GM21381 (cell line): ENCODE measurements around the gene NDUFB10.

Experiments used
- ATAC-seq: cut with Tn5 transposase; IDR thresholded peaks from one replicate; pipeline ENCODE4 v1.9.1; 2021; ENCODE audit warnings: mild to moderate bottlenecking, moderate library complexity; ENCODE audit not compliant: unreplicated experiment

NDUFB10 gene

DNA sequence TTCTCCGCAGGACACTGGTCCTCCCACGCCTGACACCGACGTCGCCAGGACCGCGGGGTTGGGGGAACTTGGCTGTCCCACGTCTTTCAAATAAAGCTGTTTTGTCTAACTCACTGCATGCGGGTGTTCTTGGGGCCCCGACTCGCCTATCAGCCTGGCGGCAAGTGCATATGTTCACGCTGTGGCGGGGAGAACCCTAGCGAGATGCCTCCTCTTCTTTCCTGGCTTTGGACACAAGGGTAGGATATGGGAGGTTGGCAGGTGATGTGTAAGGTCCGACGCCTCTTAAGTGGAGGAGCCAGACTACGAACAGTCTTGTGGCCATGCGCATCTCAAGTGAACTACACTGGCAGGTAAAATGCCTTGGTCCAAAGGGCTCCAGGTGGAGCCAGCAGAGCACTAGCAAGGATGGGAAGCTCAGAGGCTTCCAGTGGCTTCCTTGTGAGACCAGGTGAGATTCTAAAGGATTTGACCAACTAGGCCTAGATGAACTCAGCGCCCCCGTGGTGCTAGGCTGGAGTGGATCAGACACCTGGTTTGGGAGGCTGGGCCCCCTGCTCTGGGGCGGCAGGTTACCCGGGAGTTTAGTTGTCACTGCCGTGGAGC is 6.2 kb downstream of the NDUFB10 start:
- no peak for ATAC-seq

DNA sequence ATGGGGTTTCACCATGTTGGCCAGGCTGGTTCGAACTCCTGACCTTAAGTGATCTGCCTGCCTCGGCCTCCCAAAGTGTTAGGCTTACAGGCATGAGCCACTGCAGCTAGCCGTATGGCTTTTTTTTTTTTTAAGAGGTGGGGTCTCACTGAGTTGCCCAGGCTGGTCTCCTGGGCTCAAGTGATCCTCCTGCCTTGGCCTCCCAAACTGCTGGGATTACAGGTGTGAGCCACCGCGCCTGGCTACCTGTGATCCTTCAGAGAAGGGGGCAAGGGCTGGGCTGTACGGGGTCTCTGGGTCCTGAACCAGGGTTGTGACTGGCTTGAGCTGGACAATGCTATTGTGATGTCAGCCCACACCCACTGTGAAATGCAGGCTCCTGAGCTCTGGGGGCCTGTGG is 7.1 kb downstream of the NDUFB10 start, which contains the start of gene RNF151:
TSS of gene RNF151 (plus strand) at position 397 of the 400 bp plus-strand sequence. CDS start 26 bp downstream, outside the sequence.
- no peak for ATAC-seq

DNA sequence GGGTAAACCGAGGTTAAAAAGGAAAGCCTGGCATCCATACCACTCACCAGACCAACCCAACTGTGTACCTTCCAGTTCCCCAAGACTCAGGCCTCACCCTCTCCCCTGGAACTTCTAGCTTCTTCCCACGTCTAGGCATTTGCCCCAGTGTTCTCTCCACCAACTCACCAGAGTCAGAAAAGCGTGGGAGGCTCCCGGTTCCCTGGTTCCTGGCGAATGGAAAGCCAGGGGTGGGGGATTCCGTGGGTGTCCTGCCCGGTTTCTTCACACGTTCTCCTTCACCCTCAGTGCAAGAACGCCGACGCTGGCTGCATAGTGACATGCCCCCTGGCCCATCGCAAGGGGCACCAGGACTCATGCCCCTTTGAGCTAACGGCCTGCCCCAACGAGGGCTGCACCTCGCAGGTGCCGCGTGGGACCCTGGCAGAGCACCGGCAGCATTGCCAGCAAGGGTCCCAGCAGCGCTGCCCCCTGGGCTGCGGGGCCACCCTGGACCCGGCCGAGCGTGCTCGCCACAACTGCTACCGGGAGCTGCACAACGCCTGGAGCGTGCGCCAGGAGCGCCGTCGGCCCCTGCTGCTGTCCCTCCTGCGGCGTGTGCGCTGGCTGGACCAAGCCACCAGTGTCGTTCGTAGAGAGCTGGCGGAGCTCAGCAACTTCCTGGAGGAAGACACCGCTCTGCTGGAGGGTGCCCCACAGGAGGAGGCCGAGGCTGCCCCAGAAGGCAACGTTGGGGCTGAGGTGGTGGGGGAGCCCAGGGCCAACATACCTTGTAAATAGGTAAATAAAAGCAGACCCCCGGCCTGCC is 9.0 kb downstream of the NDUFB10 start:
- no peak for ATAC-seq

DNA sequence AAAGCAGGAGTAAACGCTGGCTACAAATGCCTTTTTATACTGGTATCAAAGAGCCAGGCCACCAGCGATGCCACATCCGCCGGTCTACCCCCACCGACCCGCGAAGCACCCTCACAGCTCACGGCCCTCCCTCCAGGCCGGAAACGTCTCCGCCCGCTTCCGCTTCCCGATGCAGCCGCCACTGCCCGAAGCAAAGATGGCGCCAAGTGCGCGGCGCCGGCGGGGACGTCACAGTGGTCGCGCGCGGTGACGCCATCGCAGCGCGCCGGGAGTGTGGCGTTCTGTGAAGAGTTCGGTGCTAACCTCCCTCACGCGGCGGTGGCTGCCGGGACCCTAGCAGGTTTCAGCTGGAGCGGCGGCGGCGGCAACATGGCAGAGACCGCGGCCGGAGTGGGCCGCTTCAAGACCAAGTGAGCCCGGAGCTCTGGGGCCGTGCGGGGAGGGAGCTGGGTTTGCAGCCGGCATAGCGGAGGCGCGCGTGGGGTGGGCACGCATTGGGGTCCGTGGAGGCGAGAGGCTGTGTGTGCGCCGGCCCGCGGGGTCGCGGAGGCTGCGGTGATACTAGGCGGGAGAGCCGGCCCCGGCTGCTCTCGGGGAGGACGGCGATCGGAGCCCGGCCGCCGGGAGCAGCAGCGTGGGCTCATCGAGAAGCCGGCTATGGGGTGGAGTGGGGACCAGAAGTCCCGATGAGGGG is 12.6 kb downstream of the NDUFB10 start, which contains the start of gene TBL3:
TSS of gene TBL3 (plus strand) at position 258 of the 694 bp plus-strand sequence. CDS start at position 370, 112 bp downstream.
- ATAC-seq = peak; percentile 74

DNA sequence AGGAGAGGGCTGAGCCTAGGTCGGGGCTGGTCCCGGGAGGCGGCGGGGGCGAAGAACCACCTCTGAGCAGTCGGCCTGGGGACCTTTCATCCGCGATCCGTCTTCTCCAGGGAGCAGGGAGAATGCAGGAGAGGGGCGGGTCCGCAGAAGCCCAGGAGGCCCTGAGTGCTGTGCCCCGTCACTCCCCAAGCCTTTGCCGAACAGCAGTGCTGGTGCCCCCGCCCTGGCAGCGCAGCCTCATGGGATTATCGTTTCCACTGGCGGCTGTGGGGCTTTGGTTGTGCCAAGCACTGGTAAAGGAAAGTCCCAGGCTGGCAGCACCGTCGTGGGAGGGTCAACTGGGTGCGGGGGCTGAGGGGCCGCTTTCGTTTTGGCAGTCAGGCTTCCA is 13.1 kb downstream of the NDUFB10 start:
- peak; percentile 6 for ATAC-seq

DNA sequence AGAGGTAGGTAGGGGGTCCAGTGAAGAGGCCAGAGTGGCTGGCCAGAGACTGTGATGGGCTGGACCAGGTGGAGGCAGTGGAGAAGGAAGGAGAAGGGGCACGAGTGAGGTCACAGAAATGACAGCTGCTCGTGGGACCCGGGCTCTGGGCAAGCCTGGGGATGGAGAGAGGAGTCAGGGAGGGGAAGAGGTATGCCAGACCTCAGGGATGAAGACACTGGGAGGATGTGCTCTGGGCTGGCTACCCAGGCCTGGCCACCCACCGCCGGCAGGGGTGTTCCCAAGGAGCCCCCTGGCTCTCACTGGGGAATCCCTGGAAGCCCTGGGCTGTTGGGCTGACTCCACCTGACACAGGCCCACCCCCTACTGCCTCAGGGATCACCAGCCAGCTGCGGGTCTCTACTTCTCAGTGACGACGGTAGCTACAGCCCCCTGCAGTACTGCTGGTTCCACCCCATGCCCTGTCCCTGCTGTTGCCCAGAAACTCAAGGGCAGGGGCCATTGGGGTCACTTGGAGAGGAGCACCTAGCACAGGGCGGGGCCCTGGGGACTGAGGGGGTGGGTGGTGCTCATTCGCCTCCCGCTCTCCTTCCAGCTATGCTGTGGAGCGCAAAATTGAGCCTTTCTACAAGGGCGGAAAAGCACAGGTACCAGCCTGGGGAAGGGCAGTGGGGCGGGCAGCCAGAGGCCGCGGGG is 14.3 kb downstream of the NDUFB10 start:
- ATAC-seq = no peak

DNA sequence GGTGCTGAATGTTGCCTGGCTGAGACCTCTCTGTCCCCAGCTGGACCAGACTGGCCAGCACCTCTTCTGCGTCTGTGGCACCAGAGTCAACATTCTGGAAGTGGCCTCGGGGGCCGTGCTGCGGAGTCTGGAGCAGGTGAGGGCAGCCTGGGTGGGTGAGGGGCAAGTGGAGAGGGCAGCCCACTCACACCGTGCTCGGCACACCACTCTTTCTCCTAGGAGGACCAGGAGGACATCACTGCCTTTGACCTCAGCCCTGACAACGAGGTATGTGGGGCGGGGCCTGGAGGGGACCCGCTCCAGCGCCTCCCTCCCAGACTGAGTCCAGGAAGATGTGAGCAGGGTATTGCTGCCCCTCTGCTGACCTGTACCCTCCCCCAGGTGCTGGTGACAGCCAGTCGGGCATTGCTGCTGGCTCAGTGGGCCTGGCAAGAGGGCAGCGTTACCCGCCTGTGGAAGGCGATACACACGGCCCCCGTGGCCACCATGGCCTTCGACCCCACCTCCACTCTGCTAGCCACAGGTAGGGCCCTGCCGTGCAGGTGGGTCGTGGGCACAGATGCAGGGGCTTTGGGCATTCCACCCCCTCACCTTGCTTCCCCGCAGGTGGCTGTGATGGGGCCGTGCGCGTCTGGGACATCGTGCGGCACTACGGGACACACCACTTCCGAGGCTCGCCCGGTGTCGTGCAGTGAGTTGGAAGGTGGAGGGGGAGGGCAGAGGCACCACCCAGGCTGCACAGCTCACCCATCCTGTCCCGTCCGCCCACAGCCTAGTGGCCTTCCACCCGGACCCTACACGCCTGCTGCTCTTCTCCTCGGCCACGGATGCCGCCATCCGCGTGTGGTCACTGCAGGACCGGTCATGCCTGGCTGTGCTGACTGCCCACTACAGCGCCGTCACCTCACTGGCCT is 15.1 kb downstream of the NDUFB10 start:
- ATAC-seq = no peak

DNA sequence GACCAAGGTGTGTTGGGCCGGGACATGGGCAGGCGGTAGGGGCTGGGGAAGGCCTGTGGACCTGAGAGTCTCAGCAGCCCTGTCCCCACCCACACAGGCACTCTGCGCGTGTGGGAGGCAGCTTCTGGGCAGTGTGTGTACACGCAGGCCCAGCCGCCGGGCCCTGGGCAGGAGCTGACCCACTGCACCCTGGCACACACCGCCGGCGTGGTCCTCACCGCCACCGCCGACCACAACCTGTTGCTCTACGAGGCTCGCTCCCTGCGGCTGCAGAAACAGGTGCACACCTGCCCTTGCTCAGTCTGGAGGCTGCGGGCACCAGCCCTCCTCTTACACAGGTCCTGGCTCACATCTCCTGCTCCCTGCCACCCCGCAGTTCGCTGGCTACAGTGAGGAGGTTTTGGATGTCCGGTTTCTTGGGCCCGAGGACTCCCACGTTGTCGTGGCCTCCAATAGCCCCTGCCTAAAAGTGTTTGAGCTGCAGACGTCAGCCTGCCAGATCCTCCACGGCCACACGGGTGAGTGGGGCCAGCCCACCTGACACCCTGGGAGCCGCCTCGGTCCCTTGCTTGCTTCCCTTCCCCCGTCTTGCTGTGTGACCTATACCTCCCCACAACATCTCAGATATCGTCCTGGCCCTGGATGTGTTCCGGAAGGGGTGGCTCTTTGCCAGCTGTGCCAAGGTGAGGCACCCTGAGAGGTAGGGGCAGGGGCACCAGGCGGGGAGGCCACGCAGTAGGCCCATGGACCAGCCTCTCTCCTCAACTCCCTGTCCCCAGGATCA is 16.3 kb downstream of the NDUFB10 start:
- no peak for ATAC-seq

DNA sequence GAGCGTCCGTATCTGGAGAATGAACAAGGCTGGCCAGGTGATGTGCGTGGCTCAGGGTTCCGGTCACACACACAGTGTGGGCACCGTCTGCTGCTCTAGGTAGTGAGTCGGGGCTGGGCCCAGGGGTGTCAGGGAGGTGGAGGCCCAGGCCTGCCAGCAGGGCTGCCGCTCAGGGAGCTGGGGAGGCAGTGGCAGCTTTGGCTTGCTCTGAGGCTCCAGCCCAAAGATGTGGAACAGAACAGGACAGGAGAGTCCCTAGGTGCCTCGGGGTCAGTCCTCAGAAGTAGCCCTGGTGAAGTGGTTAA is 16.8 kb downstream of the NDUFB10 start:
- ATAC-seq = no peak

DNA sequence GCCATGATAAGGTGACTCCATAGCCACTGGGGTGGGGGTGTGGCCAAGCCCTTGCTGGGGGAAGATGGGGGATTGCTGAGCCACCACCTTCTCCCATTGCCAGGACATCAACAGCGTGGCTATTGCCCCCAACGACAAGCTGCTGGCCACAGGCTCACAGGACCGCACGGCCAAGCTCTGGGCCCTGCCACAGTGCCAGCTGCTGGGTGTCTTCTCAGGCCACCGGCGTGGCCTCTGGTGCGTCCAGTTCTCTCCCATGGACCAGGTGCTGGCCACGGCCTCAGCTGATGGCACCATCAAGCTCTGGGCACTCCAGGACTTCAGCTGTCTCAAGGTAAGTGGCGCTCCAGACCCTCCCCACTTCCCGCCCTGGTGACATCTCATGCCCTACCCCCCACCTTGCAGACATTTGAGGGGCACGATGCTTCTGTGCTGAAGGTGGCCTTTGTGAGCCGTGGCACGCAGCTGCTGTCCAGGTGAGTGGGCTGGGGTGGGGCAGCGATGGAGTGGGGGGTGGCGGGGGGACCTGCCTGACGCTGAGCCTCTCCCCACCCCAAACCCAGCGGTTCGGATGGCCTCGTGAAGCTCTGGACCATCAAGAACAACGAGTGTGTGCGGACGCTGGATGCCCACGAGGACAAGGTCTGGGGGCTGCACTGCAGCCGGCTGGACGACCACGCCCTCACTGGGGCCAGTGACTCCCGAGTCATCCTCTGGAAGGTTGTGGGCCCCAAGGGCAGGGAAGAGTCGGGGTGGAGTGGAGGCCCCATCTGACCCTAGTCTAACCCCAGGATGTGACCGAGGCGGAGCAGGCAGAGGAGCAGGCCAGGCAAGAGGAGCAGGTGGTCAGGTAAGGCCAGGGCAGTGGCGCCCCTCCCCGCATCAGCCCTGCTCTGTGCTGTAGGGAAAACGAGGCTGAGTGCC is 17.9 kb downstream of the NDUFB10 start:
- no peak for ATAC-seq

DNA sequence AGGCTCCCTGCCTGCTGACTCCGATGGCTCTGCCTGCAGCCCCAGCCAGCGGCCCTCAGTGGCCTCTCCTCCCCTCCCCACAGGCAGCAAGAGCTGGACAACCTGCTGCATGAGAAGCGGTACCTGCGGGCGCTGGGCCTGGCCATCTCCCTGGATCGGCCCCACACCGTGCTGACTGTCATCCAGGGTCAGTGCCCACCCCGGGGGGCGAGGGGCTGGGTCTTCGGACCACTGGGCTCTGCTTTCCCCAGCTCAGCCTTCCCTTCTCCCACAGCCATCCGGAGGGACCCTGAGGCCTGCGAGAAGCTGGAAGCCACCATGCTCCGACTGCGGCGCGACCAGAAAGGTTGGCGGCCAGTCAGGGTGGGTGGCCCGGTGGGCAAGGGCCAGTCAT is 18.5 kb downstream of the NDUFB10 start:
- ATAC-seq = no peak

DNA sequence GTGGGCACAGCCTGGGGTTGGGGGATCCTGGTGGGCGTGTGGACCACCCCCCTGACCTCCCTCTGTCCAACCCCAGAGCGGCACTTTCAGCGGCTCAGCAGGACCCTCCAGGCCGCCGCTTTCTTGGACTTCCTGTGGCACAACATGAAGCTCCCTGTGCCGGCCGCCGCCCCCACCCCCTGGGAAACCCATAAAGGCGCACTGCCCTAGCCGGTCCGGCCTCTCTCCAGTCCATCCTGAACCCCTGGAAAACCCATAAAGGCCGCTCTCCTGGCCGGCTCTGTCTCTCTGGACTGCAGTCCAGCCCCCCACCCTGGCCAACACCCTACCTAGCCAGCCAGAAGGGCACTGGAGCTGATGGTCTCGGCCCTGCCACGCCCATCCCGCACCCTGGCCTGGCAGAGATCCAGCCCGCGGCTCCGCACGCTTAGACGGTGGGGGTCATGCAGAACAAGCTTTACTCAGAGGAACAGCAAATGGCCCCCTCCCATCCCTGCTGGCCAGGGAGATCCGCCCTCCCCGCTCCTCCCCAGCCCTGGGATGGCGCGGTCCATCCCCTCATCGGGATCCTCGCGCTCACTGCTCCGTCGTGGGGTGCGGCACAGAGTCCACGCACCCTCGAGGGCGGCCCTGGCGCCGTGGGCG is 19.3 kb downstream of the NDUFB10 start:
- ATAC-seq = no peak

DNA sequence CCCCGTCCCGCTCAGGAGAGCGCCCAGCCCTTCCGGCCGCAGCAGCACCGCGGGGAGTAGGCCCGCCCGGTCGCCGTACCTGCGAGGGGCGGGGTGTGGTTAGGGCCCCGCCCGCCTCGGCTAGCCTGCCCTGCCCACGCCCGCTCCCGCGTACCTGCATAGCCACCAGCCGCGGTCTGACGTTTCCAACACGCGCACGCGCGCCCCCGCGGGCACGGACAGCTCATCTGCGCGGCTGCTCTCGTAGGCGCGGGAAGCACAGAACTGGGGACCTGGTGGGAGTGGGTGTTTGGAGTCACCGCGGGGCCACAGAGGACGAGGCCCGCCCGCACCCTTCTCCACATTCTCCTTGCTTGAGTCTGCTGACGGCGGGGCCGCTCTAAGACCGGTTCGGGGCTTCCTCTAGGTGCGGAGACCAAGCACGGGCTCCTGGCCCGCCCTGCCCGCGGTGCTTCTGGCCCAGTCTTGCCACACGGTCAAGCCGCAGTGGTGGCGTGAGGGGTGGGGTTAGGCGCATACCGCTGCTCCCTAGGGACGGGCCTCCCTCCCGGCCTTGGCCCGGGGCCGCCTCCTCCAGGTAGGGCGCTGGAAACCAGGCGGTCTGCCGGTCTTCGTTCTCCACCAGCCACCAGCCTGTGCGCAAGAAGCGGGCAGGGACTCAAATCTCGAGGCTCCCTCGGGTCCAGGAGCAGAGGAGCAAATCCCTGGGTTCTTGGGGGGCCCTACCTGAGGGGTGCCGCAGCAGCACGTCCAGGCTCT is 20.1 kb downstream of the NDUFB10 start:
- ATAC-seq = no peak

DNA sequence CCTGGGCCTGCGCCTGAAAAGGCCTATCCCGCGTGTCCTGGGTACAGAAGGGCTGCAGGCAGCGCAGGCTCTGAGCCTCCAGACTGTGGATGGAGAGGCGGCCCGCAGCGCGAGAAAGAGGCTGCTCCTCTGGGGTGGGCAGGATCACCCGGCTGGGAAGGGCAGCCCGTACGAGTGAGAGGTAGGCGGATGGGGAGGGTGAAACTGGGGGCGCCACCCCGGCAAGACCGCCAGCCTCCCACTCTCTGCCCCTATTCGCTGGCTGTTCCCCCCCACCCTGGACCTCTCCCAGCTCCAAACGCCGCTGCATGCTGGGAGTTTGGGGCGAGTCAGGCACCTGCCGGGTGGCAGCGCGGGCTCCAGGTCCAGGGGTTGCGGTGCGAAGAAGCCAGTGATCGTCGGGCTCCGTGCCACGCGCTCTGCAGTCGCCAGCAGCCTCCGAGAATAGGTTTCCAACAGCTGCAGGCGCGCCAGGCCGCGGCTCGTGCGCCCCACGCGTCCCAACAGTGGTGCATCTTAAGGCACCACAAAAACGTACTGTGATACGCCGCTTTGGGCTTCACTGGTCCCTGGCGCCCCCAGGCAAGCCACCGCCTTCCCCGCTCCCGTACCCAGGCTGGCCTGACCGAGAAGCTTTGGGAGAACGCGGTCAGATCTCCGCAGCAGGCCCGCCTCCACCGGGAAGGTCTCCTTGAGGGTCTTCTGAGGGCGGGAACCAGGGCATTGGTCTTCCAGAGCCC is 20.9 kb downstream of the NDUFB10 start:
- no peak for ATAC-seq

DNA sequence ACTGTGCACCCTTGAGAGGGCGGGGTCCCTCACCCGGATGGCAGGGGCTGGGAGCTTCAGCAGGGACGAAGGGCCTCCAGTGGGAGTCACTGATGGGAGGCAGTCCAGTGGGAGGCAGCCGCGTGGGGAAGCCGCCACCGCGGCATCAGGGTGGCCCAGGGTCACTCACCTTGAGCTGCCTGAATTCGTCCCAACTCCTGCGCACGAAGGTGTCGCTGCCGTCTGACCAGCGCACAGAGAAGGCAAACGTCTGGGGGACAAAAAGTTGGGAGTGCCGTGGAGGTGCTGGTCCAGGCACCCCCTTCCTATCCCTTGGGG is 21.4 kb downstream of the NDUFB10 start:
- ATAC-seq = no peak

DNA sequence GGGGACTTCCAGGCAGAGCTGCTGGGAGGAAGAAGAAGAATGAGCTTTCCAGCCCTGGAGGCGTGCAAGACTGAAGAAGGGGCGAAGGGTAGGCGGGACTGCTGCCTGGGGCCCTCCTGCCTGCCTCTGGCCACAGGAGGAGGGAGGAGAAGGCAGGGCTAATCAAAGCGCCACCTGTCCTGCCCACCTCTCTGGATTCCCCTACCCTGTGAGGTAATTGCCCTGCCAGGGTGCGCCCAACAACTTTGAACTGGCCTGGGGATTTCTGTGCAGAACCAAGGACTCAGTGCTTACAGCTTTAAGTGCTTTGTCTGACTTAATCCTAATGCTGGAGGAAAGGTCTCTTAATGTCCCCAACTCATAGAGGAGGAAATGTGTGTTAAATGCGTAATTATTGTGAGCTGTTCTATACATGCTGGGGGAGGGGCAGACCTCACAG is 22.1 kb downstream of the NDUFB10 start, which contains the start of gene NOXO1:
TSS of gene NOXO1 (minus strand) at position 72 of the 439 bp plus-strand sequence. CDS start 290 bp downstream, outside the sequence.
- no peak for ATAC-seq
